Thymus (tissue), 11 donors: Measurements from ENCODE around the gene PLXNC1. TPM values are rescaled to one million over a fixed set of nuclear protein-coding genes. Genes with fewer than 3 reads are reported as not detected.

Experiments used
- DNase-seq, 9 donors: peaks; one replicate each; pipeline ENCODE4 v3.0.0-alpha.2; 2013; ENCODE audit warnings: low spot score in 9 of 9, low read depth in 6 of 9, missing footprints in 1 of 9
- H3K27ac ChIP-seq, 2 donors: one replicate each; pipeline ENCODE4 v1.5.1; 2013; ENCODE audit warnings: control low read depth in 1 of 2, low read depth in 1 of 2, low read length in 1 of 2, mild to moderate bottlenecking in 1 of 2, moderate library complexity in 1 of 2
- H3K27me3 ChIP-seq, 2 donors: one replicate each; pipeline ENCODE4 v1.5.1; 2013; ENCODE audit warnings: low read length in 1 of 2; ENCODE audit not compliant: control insufficient read depth in 2 of 2, insufficient read depth in 1 of 2
- H3K36me3 ChIP-seq, 2 donors: one replicate each; pipeline ENCODE4 v1.5.1; 2013; ENCODE audit warnings: low read length in 1 of 2, mild to moderate bottlenecking in 1 of 2, moderate library complexity in 1 of 2; ENCODE audit not compliant: control insufficient read depth in 2 of 2, insufficient read depth in 2 of 2
- H3K4me1 ChIP-seq, 2 donors: one replicate each; pipeline ENCODE4 v1.5.1; 2013; ENCODE audit warnings: low read length in 2 of 2; ENCODE audit not compliant: control insufficient read depth in 2 of 2, insufficient read depth in 2 of 2
- H3K4me3 ChIP-seq, 2 donors: one replicate each; pipeline ENCODE4 v1.5.1; 2013; ENCODE audit warnings: low read length in 2 of 2, control low read depth in 1 of 2, mild to moderate bottlenecking in 1 of 2
- H3K9me3 ChIP-seq, 2 donors: one replicate each; pipeline ENCODE4 v1.5.1; 2013; ENCODE audit warnings: low read length in 1 of 2, mild to moderate bottlenecking in 1 of 2; ENCODE audit not compliant: control insufficient read depth in 2 of 2, insufficient read depth in 1 of 2
- WGBS: extraction: QIAGEN DNeasy Blood & Tissue Kit; methylation state at CpG from one replicate; pipeline ENCODE4 v1.1.7; 2013; 5-methylcytosine and 5-hydroxymethylcytosine counted together
- polyA plus RNA-seq: library from polyadenylated mRNA; stranded (reverse); fragments of 200-250 nt; gene quantifications from one replicate; pipeline ENCODE4 v1.2.3, GENCODE V29; 2013
- total RNA-seq: library from RNA; stranded (reverse); fragments of 120-200 nt; gene quantifications from one replicate; pipeline ENCODE4 v1.2.4, GENCODE V29; 2013
- donor health status: healthy.

PLXNC1 gene
- total and polyA plus RNA-seq, 2 donors: 3.7 to 11.0 TPM

- H3K27me3 ChIP-seq: no peaks in the 10 kb centered on the region
- no peak for DNase-seq
Observed at GRCh38 chr12:94264736-94265485, 116.5 kb downstream of the PLXNC1 start.

GRCh38 chr12:94265539-94265938 lies 117.2 kb downstream of the PLXNC1 start:
- no peak overlapping the region for H3K4me3 ChIP-seq
- no peaks in the 10 kb centered on the region for H3K9me3 ChIP-seq
- H3K36me3 ChIP-seq: peaks cover 0 to 4% of the 10 kb centered on the region in 2 donors
- no peaks in the 10 kb centered on the region for H3K27me3 ChIP-seq
- WGBS: 88% methylated on average over 7 of the region's 7 CpGs
- DNase-seq: no peak
- H3K27ac ChIP-seq: no peak overlapping the region
- peaks cover 15 to 35% of the 10 kb centered on the region in 2 donors for H3K4me1 ChIP-seq

More at GRCh38 chr12:94264736-94265485, 116.5 kb downstream of the PLXNC1 start:
- 95% methylated on average over 19 of the region's 19 CpGs for WGBS
- Histone ChIP-seq H3K4me3 (no peak overlapping the region), H3K36me3 (peaks cover 0 to 5% of the 10 kb centered on the region in 2 donors), H3K27ac (no peak overlapping the region), H3K9me3 (no peaks in the 10 kb centered on the region), H3K4me1 (peaks cover 15 to 30% of the 10 kb centered on the region in 2 donors)

GRCh38 chr12:94265966-94266745 lies 117.8 kb downstream of the PLXNC1 start:
- Histone ChIP-seq H3K9me3 (no peaks in the 10 kb centered on the region), H3K36me3 (no peaks in the 10 kb centered on the region), H3K27me3 (no peaks in the 10 kb centered on the region), H3K4me1 (peaks cover 15 to 36% of the 10 kb centered on the region in 2 donors), H3K27ac (no peak overlapping the region), H3K4me3 (no peak overlapping the region)
- DNase-seq: no peak
- 94% methylated on average over 14 of the region's 14 CpGs for WGBS

- H3K27me3 ChIP-seq: no peaks in the 10 kb centered on the region
- H3K4me3 ChIP-seq: no peak overlapping the region
- H3K27ac ChIP-seq: peak overlapping the region in 1 of 2 donors; percentile 8
- H3K36me3 ChIP-seq: no peaks in the 10 kb centered on the region
- DNase-seq: no peak
- peaks cover 14 to 37% of the 10 kb centered on the region in 2 donors for H3K4me1 ChIP-seq
- no peaks in the 10 kb centered on the region for H3K9me3 ChIP-seq
- 58% methylated on average over 11 of the region's 11 CpGs for WGBS
Observed at GRCh38 chr12:94266796-94267536, 118.6 kb downstream of the PLXNC1 start.

- Histone ChIP-seq H3K4me3 (no peak overlapping the region), H3K9me3 (no peaks in the 10 kb centered on the region), H3K36me3 (no peaks in the 10 kb centered on the region), H3K4me1 (peaks cover 10 to 34% of the 10 kb centered on the region in 2 donors), H3K27ac (peak overlapping the region in 1 of 2 donors; percentile 32), H3K27me3 (no peaks in the 10 kb centered on the region)
- 59% methylated on average over 3 of the region's 3 CpGs for WGBS
- DNase-seq: no peak
Observed at GRCh38 chr12:94267537-94267872, 119.1 kb downstream of the PLXNC1 start.

- WGBS: 95% methylated on average over 5 of the region's 5 CpGs
- no peaks in the 10 kb centered on the region for H3K36me3 ChIP-seq
- H3K9me3 ChIP-seq: no peaks in the 10 kb centered on the region
- H3K27me3 ChIP-seq: no peaks in the 10 kb centered on the region
- DNase-seq: no peak
- no peak overlapping the region for H3K4me3 ChIP-seq
- peaks cover 9 to 29% of the 10 kb centered on the region in 2 donors for H3K4me1 ChIP-seq
- peak overlapping the region; percentile 8 to 32 for H3K27ac ChIP-seq
Observed at GRCh38 chr12:94267921-94268471, 119.6 kb downstream of the PLXNC1 start.

GRCh38 chr12:94269316-94269999 lies 121.1 kb downstream of the PLXNC1 start:
- Histone ChIP-seq H3K9me3 (no peaks in the 10 kb centered on the region), H3K4me3 (no peak overlapping the region), H3K27me3 (no peaks in the 10 kb centered on the region), H3K36me3 (peaks cover 0 to 5% of the 10 kb centered on the region in 2 donors), H3K4me1 (peaks cover 0 to 15% of the 10 kb centered on the region in 2 donors), H3K27ac (no peak overlapping the region)
- no peak for DNase-seq
- WGBS: 95% methylated on average over 4 of the region's 4 CpGs

GRCh38 chr12:94271351-94271750 lies 123.0 kb downstream of the PLXNC1 start:
- Histone ChIP-seq H3K4me3 (no peak overlapping the region), H3K27me3 (no peaks in the 10 kb centered on the region), H3K36me3 (peaks cover 0 to 5% of the 10 kb centered on the region in 2 donors), H3K9me3 (no peaks in the 10 kb centered on the region), H3K4me1 (peaks cover 0 to 15% of the 10 kb centered on the region in 2 donors), H3K27ac (peak overlapping the region in 1 of 2 donors; percentile 46)
- peak in 2 of 9 donors; percentile 23 to 41 for DNase-seq
- WGBS: 45% methylated on average over 6 of the region's 6 CpGs
